KOPT-K1 (cell line): ENCODE results near the gene FITM2.

Source experiments
- H3K27ac ChIP-seq: fragments of 200-600 bp; sonication (generic); 2 replicates; pipeline ENCODE4 v1.5.1; 2016; ENCODE audit warnings: antibody characterized with exemption, mild to moderate bottlenecking, low read depth, low read length; ENCODE audit not compliant: poor library complexity, severe bottlenecking
- H3K36me3 ChIP-seq: fragments of 200-600 bp; sonication (generic); 2 replicates; pipeline ENCODE4 v1.5.1; 2017; ENCODE audit warnings: antibody characterized with exemption, mild to moderate bottlenecking, low read length, moderate library complexity; ENCODE audit not compliant: insufficient read depth
- H3K9me3 ChIP-seq: fragments of 200-600 bp; sonication (generic); 2 replicates; pipeline ENCODE4 v1.5.1; 2017; ENCODE audit warnings: antibody characterized with exemption, low read length, mild to moderate bottlenecking; ENCODE audit not compliant: insufficient read depth, poor library complexity, severe bottlenecking

Gene FITM2

DNA sequence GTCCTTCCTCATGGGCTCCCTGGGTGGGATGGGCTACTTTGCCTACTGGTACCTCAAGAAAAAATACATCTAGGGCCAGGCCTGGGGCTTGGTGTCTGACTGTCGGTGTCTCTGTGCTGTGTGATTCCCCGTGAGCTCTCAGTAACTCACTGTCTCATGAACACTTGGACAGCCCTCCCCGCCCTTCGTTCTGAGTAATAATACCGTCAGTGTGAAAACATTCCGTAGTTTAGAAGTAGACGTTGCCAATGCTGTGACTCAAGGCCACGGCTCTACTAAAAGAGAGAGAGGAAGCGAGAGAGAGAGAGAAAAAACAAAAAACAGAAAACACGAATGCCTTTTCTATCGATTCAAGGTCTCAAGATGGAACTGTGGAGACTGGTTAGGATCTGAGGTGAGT lies 31.8 kb downstream of the FITM2 start:
- no peak overlapping the region for H3K27ac ChIP-seq
- H3K36me3 ChIP-seq = no peaks in the 10 kb centered on the region

GRCh38 chr20:44274303-44275017 lies 36.5 kb downstream of the FITM2 start:
- Histone ChIP-seq H3K9me3 (no peaks in the 10 kb centered on the region), H3K36me3 (no peaks in the 10 kb centered on the region), H3K27ac (no peak overlapping the region)

More for the DNA sequence above, 31.8 kb downstream of the FITM2 start:
- no peaks in the 10 kb centered on the region for H3K9me3 ChIP-seq

GRCh38 chr20:44273231-44274215 lies 37.5 kb downstream of the FITM2 start:
- Histone ChIP-seq H3K27ac (no peak overlapping the region), H3K36me3 (no peaks in the 10 kb centered on the region), H3K9me3 (no peaks in the 10 kb centered on the region)

GRCh38 chr20:44271915-44272663 lies 38.9 kb downstream of the FITM2 start:
- Histone ChIP-seq H3K27ac (no peak overlapping the region), H3K36me3 (no peaks in the 10 kb centered on the region), H3K9me3 (no peaks in the 10 kb centered on the region)

DNA sequence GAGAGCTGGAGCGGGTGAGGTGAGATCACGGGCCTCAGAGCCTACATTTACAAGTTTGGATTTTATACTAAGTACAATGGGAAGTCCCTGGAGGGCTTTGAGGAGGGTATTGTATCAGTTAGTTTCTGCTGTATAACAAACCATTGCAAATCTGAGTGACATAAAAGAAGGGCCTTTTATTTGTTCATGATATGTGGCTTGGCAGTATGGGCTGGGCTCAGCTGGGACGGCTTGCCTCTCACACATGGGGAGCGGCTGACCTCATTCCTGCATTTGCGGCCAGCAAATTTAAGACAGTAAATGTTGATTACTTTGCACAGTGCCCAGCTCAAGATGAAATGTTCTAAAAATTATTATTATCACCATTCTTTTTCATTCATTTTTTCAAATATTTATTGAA lies 42.2 kb downstream of the FITM2 start:
- H3K36me3 ChIP-seq = no peaks in the 10 kb centered on the region
- H3K27ac ChIP-seq = no peak overlapping the region
- no peaks in the 10 kb centered on the region for H3K9me3 ChIP-seq

GRCh38 chr20:44264287-44264686 lies 46.7 kb downstream of the FITM2 start:
- no peaks in the 10 kb centered on the region for H3K9me3 ChIP-seq

GRCh38 chr20:44258226-44258890 lies 52.6 kb downstream of the FITM2 start:
- H3K36me3 ChIP-seq = no peaks in the 10 kb centered on the region
- H3K27ac ChIP-seq = no peak overlapping the region
- H3K9me3 ChIP-seq = no peaks in the 10 kb centered on the region

More at GRCh38 chr20:44264287-44264686, 46.7 kb downstream of the FITM2 start:
- Histone ChIP-seq H3K27ac (no peak overlapping the region), H3K36me3 (no peaks in the 10 kb centered on the region)

GRCh38 chr20:44256961-44257360 lies 54.0 kb downstream of the FITM2 start:
- H3K36me3 ChIP-seq = no peaks in the 10 kb centered on the region
- no peak overlapping the region for H3K27ac ChIP-seq
- H3K9me3 ChIP-seq = no peaks in the 10 kb centered on the region

DNA sequence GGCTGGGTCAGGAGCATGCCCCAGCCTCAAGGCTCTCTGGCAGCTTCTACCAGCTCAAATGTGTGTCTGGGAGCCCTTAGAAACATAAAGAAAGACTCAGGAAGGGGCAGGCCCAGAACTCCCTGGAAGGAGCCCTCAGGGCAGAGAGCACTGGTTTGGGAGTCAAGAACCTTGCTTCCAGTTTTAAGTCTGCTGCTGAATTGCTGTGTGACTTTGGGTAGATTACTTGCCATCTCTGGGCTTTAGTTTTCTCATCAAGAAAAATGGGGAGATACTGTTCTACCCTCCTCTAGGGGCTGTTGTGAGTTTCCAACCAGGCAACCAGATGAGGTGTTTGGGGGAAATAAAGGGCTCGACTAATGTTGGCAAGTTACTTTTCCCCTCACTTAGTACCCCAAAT lies 55.1 kb downstream of the FITM2 start:
- H3K27ac ChIP-seq = no peak overlapping the region
- no peaks in the 10 kb centered on the region for H3K36me3 ChIP-seq
- H3K9me3 ChIP-seq = no peaks in the 10 kb centered on the region

DNA sequence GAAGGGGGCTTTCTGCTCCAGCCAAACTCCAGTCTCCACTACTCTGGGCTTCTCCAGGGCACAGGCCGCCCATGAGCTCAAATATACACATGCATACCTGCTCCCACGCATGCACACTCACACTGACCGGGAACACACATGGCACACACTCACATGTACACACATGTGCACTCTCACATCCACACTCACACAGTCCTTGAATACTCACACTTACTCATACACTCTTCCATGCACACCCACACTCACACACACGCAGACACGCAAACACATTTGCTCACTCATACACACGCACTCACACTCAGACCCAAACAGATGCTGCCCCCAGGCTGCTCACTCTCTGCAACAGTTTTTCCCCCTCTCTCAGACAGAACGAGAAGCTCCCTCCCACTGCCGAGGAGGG lies 56.9 kb downstream of the FITM2 start:
- Histone ChIP-seq H3K9me3 (no peaks in the 10 kb centered on the region), H3K27ac (no peak overlapping the region), H3K36me3 (no peaks in the 10 kb centered on the region)

GRCh38 chr20:44253528-44253927 lies 57.5 kb downstream of the FITM2 start:
- Histone ChIP-seq H3K36me3 (no peaks in the 10 kb centered on the region), H3K27ac (no peak overlapping the region), H3K9me3 (no peaks in the 10 kb centered on the region)
